NCI-H146 treated with DMSO at 0.1 percent for 48 hours (cell line): ENCODE measurements around the gene TNFRSF1A.
A peak's percentile ranks its signal among the peaks of the same experiment; 100 is the strongest.

ENCODE experiments used
- DNase-seq: peaks from one replicate; lab custom pipeline; 2025; ENCODE audit not compliant: unreplicated experiment; lab: John Stamatoyannopoulos, UW

Gene TNFRSF1A

GRCh38 chr12:6341417-6342139 is at the start of gene TNFRSF1A:
TNFRSF1A (minus strand) TSS chr12:6342076; CDS start chr12:6341814, 262 bp downstream.
- no peak for DNase-seq

- DNase-seq: no peak
These were observed 49.1 kb upstream of the TNFRSF1A start for GRCh38 chr12:6391013-6391412.

- DNase-seq: no peak
These were observed 48.4 kb upstream of the TNFRSF1A start for GRCh38 chr12:6390084-6390799.

- no peak for DNase-seq
These were observed 45.7 kb upstream of the TNFRSF1A start for GRCh38 chr12:6387541-6387940.

GRCh38 chr12:6386491-6386890 is 44.6 kb upstream of the TNFRSF1A start:
- no peak for DNase-seq

- DNase-seq: no peak
These were observed 44.2 kb upstream of the TNFRSF1A start for GRCh38 chr12:6386038-6386437.

- no peak for DNase-seq
These were observed 42.9 kb upstream of the TNFRSF1A start for GRCh38 chr12:6384499-6385436.

GRCh38 chr12:6383572-6384498 is 42.0 kb upstream of the TNFRSF1A start, which contains the start of gene LTBR:
LTBR (plus strand) TSS chr12:6384162; CDS start chr12:6384359, 197 bp downstream.
- peak; percentile 75 for DNase-seq

GRCh38 chr12:6382982-6383381 is 41.1 kb upstream of the TNFRSF1A start:
- no peak for DNase-seq

- DNase-seq: no peak
These were observed 40.5 kb upstream of the TNFRSF1A start for GRCh38 chr12:6382371-6382770.

- DNase-seq: no peak
These were observed 38.6 kb upstream of the TNFRSF1A start for GRCh38 chr12:6380141-6381121.

GRCh38 chr12:6378709-6379472 is 37.0 kb upstream of the TNFRSF1A start:
- no peak for DNase-seq

- no peak for DNase-seq
These were observed 35.8 kb upstream of the TNFRSF1A start for GRCh38 chr12:6377667-6377994.

- peak; percentile 27 for DNase-seq
These were observed 35.2 kb upstream of the TNFRSF1A start for GRCh38 chr12:6376870-6377666.

- peak; percentile 54 for DNase-seq
These were observed 34.4 kb upstream of the TNFRSF1A start for GRCh38 chr12:6376079-6376869.

- peak; percentile 99 for DNase-seq
These were observed 33.6 kb upstream of the TNFRSF1A start, which contains the start of gene SCNN1A for GRCh38 chr12:6375269-6376078. SCNN1A (minus strand) TSS chr12:6375563; CDS start chr12:6374783, 780 bp downstream.
